Measurements from ENCODE around the gene IQSEC2. TPM values are rescaled to one million over a fixed set of nuclear protein-coding genes. Genes with fewer than 3 reads are reported as not detected.

The IQSEC2 gene
- total and polyA plus RNA-seq, 5 donors from 2014 or later, result 0.15 to 0.42 (median 0.35) TPM; not detected in 1

GRCh38 chrX:53246231-53246630, 35.2 kb downstream of the IQSEC2 start:
- no peaks in the 10 kb centered on the region for H3K36me3 Mint-ChIP-seq
- H3K27ac Mint-ChIP-seq, result no peak overlapping the region
- no peaks in the 10 kb centered on the region for H3K4me1 Mint-ChIP-seq
- no peaks in the 10 kb centered on the region for H3K4me1 ChIP-seq (ENCODE audit: control insufficient read depth, insufficient read depth, low read length, poor library complexity, severe bottlenecking)
- no peak overlapping the region for H3K4me3 ChIP-seq (ENCODE audit: low read depth, low read length)
- H3K27me3 Mint-ChIP-seq, result no peaks in the 10 kb centered on the region
- H3K9me3 Mint-ChIP-seq, result no peaks in the 10 kb centered on the region
- no peak overlapping the region for H3K4me3 Mint-ChIP-seq
- DNase-seq (no peak), ATAC-seq (ENCODE audit: low read depth in 2 of 2) (no peak)
- no peaks in the 10 kb centered on the region for H3K36me3 ChIP-seq (ENCODE audit: control insufficient read depth, insufficient read depth, low read length)
- no peaks in the 10 kb centered on the region for H3K9me3 ChIP-seq (ENCODE audit: control insufficient read depth in 2 of 2, low read length in 2 of 2)
- H3K27ac ChIP-seq (ENCODE audit: insufficient read depth, low read length, poor library complexity, severe bottlenecking), result no peak overlapping the region
- H3K27me3 ChIP-seq (ENCODE audit: control insufficient read depth, insufficient read depth, low read length), result no peaks in the 10 kb centered on the region

DNA sequence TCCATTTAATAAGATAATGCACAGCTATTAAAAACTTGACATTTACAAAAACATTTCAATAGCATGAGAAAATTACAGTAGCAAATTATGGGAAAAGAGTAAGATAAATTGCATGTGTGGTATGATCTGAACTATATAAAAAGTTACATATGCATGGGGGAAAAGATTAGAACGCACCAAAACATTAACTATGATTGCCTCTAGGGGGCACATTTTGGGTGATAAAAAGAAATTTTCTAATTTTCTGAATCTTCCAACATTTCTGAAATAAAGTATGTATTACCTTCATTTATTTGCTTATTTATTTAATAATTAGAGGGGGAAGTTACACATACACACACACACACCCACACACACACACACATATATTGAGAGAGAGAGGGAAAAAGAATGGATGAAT, 36.8 kb downstream of the IQSEC2 start:
- H3K4me3 ChIP-seq (ENCODE audit: low read depth, low read length), result no peak overlapping the region
- Mint-ChIP-seq H3K27ac (no peak overlapping the region), H3K36me3 (no peaks in the 10 kb centered on the region), H3K4me3 (no peak overlapping the region), H3K9me3 (no peaks in the 10 kb centered on the region), H3K27me3 (no peaks in the 10 kb centered on the region), H3K4me1 (no peaks in the 10 kb centered on the region)
- no peak overlapping the region for H3K27ac ChIP-seq (ENCODE audit: insufficient read depth, low read length, poor library complexity, severe bottlenecking)
- no peaks in the 10 kb centered on the region for H3K4me1 ChIP-seq (ENCODE audit: control insufficient read depth, insufficient read depth, low read length, poor library complexity, severe bottlenecking)
- H3K27me3 ChIP-seq (ENCODE audit: control insufficient read depth, insufficient read depth, low read length), result no peaks in the 10 kb centered on the region
- no peaks in the 10 kb centered on the region for H3K36me3 ChIP-seq (ENCODE audit: control insufficient read depth, insufficient read depth, low read length)
- H3K9me3 ChIP-seq (ENCODE audit: control insufficient read depth in 2 of 2, low read length in 2 of 2), result no peaks in the 10 kb centered on the region
- DNase-seq (no peak), ATAC-seq (ENCODE audit: low read depth in 2 of 2) (no peak)

DNA sequence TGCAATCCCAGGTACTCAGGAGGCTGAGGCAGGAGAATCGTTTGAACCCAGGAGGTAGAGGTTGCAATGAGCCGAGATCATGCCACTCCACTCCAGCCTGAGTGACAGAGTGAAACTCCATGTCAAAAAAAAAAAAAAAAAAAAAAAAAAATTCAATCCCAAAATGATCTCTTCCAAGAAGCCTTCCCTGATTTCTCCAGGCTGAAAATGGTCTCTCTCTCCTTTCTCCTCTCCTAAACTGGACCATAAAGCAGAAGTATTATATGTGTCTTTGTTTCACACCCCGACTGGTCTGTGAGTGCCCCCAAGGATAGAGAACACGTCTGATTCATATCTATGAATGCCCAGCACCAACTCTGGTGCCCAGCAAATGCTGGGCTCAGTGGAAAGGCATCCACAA, 39.1 kb downstream of the IQSEC2 start:
- Histone ChIP-seq H3K4me1 (ENCODE audit: control insufficient read depth, insufficient read depth, low read length, poor library complexity, severe bottlenecking) (no peaks in the 10 kb centered on the region), H3K36me3 (ENCODE audit: control insufficient read depth, insufficient read depth, low read length) (no peaks in the 10 kb centered on the region), H3K9me3 (ENCODE audit: control insufficient read depth in 2 of 2, low read length in 2 of 2) (no peaks in the 10 kb centered on the region), H3K27ac (ENCODE audit: insufficient read depth, low read length, poor library complexity, severe bottlenecking) (no peak overlapping the region), H3K4me3 (ENCODE audit: low read depth, low read length) (no peak overlapping the region), H3K27me3 (ENCODE audit: control insufficient read depth, insufficient read depth, low read length) (no peaks in the 10 kb centered on the region)
- ATAC-seq (ENCODE audit: low read depth in 2 of 2) (no peak), DNase-seq (no peak)
- Mint-ChIP-seq H3K4me1 (no peaks in the 10 kb centered on the region), H3K9me3 (no peaks in the 10 kb centered on the region), H3K4me3 (no peak overlapping the region), H3K36me3 (no peaks in the 10 kb centered on the region), H3K27ac (no peak overlapping the region), H3K27me3 (no peaks in the 10 kb centered on the region)

DNA sequence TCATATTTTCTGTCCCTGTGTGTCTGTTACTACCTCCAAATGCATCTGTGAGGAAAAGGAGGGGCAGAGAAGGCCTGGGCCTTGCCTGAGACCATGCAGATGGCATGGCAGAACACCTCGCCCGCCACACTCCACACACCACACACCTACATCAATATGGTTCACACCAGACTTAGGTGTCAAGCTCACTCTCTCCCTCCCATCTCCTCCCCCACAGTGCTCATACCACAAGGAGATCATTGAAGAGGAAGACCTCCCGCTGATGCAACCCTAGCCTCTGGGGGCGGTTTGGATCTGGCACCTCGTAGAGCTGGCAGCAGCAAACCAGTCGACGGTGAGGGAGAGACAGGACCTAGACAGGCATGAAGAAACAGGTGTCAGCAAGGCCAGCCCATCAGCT, 39.8 kb downstream of the IQSEC2 start:
- Mint-ChIP-seq H3K4me3 (no peak overlapping the region), H3K27ac (no peak overlapping the region), H3K9me3 (no peaks in the 10 kb centered on the region), H3K4me1 (no peaks in the 10 kb centered on the region), H3K27me3 (no peaks in the 10 kb centered on the region), H3K36me3 (no peaks in the 10 kb centered on the region)
- no peaks in the 10 kb centered on the region for H3K9me3 ChIP-seq (ENCODE audit: control insufficient read depth in 2 of 2, low read length in 2 of 2)
- no peaks in the 10 kb centered on the region for H3K36me3 ChIP-seq (ENCODE audit: control insufficient read depth, insufficient read depth, low read length)
- H3K4me1 ChIP-seq (ENCODE audit: control insufficient read depth, insufficient read depth, low read length, poor library complexity, severe bottlenecking), result no peaks in the 10 kb centered on the region
- no peak overlapping the region for H3K4me3 ChIP-seq (ENCODE audit: low read depth, low read length)
- no peak overlapping the region for H3K27ac ChIP-seq (ENCODE audit: insufficient read depth, low read length, poor library complexity, severe bottlenecking)
- no peaks in the 10 kb centered on the region for H3K27me3 ChIP-seq (ENCODE audit: control insufficient read depth, insufficient read depth, low read length)
- DNase-seq, result no peak
- no peak for ATAC-seq (ENCODE audit: low read depth in 2 of 2)

GRCh38 chrX:53239474-53239873, 41.9 kb downstream of the IQSEC2 start:
- Histone ChIP-seq H3K27ac (ENCODE audit: insufficient read depth, low read length, poor library complexity, severe bottlenecking) (no peak overlapping the region), H3K27me3 (ENCODE audit: control insufficient read depth, insufficient read depth, low read length) (no peaks in the 10 kb centered on the region), H3K4me1 (ENCODE audit: control insufficient read depth, insufficient read depth, low read length, poor library complexity, severe bottlenecking) (no peaks in the 10 kb centered on the region), H3K4me3 (ENCODE audit: low read depth, low read length) (no peak overlapping the region), H3K36me3 (ENCODE audit: control insufficient read depth, insufficient read depth, low read length) (no peaks in the 10 kb centered on the region), H3K9me3 (ENCODE audit: control insufficient read depth in 2 of 2, low read length in 2 of 2) (no peaks in the 10 kb centered on the region)
- ATAC-seq (ENCODE audit: low read depth in 2 of 2) (no peak), DNase-seq (peak in 1 of 3 donors; percentile 65)
- no peak overlapping the region for H3K27ac Mint-ChIP-seq
- no peaks in the 10 kb centered on the region for H3K4me1 Mint-ChIP-seq
- H3K9me3 Mint-ChIP-seq, result no peaks in the 10 kb centered on the region
- H3K27me3 Mint-ChIP-seq, result no peaks in the 10 kb centered on the region
- no peaks in the 10 kb centered on the region for H3K36me3 Mint-ChIP-seq
- no peak overlapping the region for H3K4me3 Mint-ChIP-seq

GRCh38 chrX:53237056-53237455, 44.3 kb downstream of the IQSEC2 start:
- Histone ChIP-seq H3K36me3 (ENCODE audit: control insufficient read depth, insufficient read depth, low read length) (no peaks in the 10 kb centered on the region), H3K4me3 (ENCODE audit: low read depth, low read length) (no peak overlapping the region), H3K27ac (ENCODE audit: insufficient read depth, low read length, poor library complexity, severe bottlenecking) (no peak overlapping the region), H3K27me3 (ENCODE audit: control insufficient read depth, insufficient read depth, low read length) (no peaks in the 10 kb centered on the region), H3K4me1 (ENCODE audit: control insufficient read depth, insufficient read depth, low read length, poor library complexity, severe bottlenecking) (no peaks in the 10 kb centered on the region), H3K9me3 (ENCODE audit: control insufficient read depth in 2 of 2, low read length in 2 of 2) (no peaks in the 10 kb centered on the region)
- H3K27me3 Mint-ChIP-seq, result no peaks in the 10 kb centered on the region
- H3K4me3 Mint-ChIP-seq, result no peak overlapping the region
- no peak overlapping the region for H3K27ac Mint-ChIP-seq
- ATAC-seq (ENCODE audit: low read depth in 2 of 2) (no peak), DNase-seq (no peak)
- H3K4me1 Mint-ChIP-seq, result no peaks in the 10 kb centered on the region
- H3K9me3 Mint-ChIP-seq, result peaks cover 0 to 2% (median 0%) of the 10 kb centered on the region in 7 donors
- no peaks in the 10 kb centered on the region for H3K36me3 Mint-ChIP-seq

GRCh38 chrX:53236025-53236679, 45.2 kb downstream of the IQSEC2 start:
- H3K4me1 ChIP-seq (ENCODE audit: control insufficient read depth, insufficient read depth, low read length, poor library complexity, severe bottlenecking), result no peaks in the 10 kb centered on the region
- Mint-ChIP-seq H3K4me1 (no peaks in the 10 kb centered on the region), H3K27ac (no peak overlapping the region), H3K9me3 (peaks cover 0 to 2% (median 0%) of the 10 kb centered on the region in 7 donors), H3K27me3 (peaks cover 2% of the 10 kb centered on the region), H3K36me3 (no peaks in the 10 kb centered on the region), H3K4me3 (no peak overlapping the region)
- no peaks in the 10 kb centered on the region for H3K27me3 ChIP-seq (ENCODE audit: control insufficient read depth, insufficient read depth, low read length)
- no peak overlapping the region for H3K27ac ChIP-seq (ENCODE audit: insufficient read depth, low read length, poor library complexity, severe bottlenecking)
- H3K4me3 ChIP-seq (ENCODE audit: low read depth, low read length), result no peak overlapping the region
- H3K36me3 ChIP-seq (ENCODE audit: control insufficient read depth, insufficient read depth, low read length), result no peaks in the 10 kb centered on the region
- no peak for ATAC-seq (ENCODE audit: low read depth in 2 of 2)
- H3K9me3 ChIP-seq (ENCODE audit: control insufficient read depth in 2 of 2, low read length in 2 of 2), result no peaks in the 10 kb centered on the region
- no peak for DNase-seq

DNA sequence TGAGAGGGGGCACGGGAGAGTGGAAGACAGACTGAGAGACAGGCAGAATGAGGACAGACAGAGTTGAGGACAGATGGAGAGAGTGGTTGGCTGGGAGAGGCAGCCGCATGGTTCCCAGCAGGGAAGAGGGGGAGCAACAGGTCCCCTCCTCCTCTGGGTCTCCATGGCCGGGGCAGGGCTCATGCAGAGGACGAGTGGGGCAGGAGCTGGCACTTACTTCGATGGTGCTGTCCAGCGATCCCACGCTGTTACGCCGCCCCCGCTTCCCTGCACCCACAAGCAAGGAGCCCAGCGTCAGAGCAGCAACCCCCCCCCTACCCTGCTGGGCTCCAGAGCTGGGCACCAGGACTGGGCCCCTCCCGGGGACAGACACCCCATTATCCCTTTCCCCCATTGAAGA, 45.8 kb downstream of the IQSEC2 start:
- DNase-seq (no peak), ATAC-seq (ENCODE audit: low read depth in 2 of 2) (no peak)
- Histone ChIP-seq H3K4me1 (ENCODE audit: control insufficient read depth, insufficient read depth, low read length, poor library complexity, severe bottlenecking) (no peaks in the 10 kb centered on the region), H3K27me3 (ENCODE audit: control insufficient read depth, insufficient read depth, low read length) (no peaks in the 10 kb centered on the region), H3K27ac (ENCODE audit: insufficient read depth, low read length, poor library complexity, severe bottlenecking) (no peak overlapping the region), H3K9me3 (ENCODE audit: control insufficient read depth in 2 of 2, low read length in 2 of 2) (no peaks in the 10 kb centered on the region), H3K4me3 (ENCODE audit: low read depth, low read length) (no peak overlapping the region), H3K36me3 (ENCODE audit: control insufficient read depth, insufficient read depth, low read length) (no peaks in the 10 kb centered on the region)
- Mint-ChIP-seq H3K9me3 (peaks cover 0 to 2% (median 0%) of the 10 kb centered on the region in 7 donors), H3K27ac (no peak overlapping the region), H3K36me3 (no peaks in the 10 kb centered on the region), H3K4me1 (no peaks in the 10 kb centered on the region), H3K4me3 (no peak overlapping the region), H3K27me3 (peaks cover 4% of the 10 kb centered on the region)

Data from CD4-positive, CD25-positive, alpha-beta regulatory T cell (primary cell).